ENCODE results near the gene TMEM167A.
A peak's percentile ranks its signal among the peaks of the same experiment; 100 is the strongest.
"Not testable (repeated sequence)": the region's sequence is repeated elsewhere in the genome, so short reads cannot be mapped to it uniquely, and the experiment has no call there.

Gene TMEM167A

GRCh38 chr5:83072966-83073365 lies 4.2 kb downstream of the TMEM167A start:
- Histone ChIP-seq H3K27ac (no peak overlapping the region), H3K4me3 (ENCODE audit: low read depth, low read length) (no peak overlapping the region), H3K27me3 (replicated peaks) (no peaks in the 10 kb centered on the region), H3K36me3 (replicated peaks) (peaks cover 2% of the 10 kb centered on the region)
- in situ Hi-C loops (cut with HindIII; ENCODE audit: low pct_ligation_motif_present, low sequenced_read_pairs): no loop called here
- no peak for DNase-seq
- TF ChIP-seq CTCF (IDR thresholded peaks at IDR 0.05; ENCODE audit: low read depth, low read length, missing control alignments): no peak

GRCh38 chr5:83071286-83072051 lies 5.7 kb downstream of the TMEM167A start:
- Histone ChIP-seq H3K4me3 (ENCODE audit: low read depth, low read length) (no peak overlapping the region), H3K27me3 (replicated peaks) (no peaks in the 10 kb centered on the region), H3K27ac (no peak overlapping the region), H3K36me3 (replicated peaks) (peaks cover 2% of the 10 kb centered on the region)
- no peak for TF ChIP-seq CTCF (IDR thresholded peaks at IDR 0.05; ENCODE audit: low read depth, low read length, missing control alignments)
- DNase-seq: no peak
- in situ Hi-C loops (cut with HindIII; ENCODE audit: low pct_ligation_motif_present, low sequenced_read_pairs): no loop called here

GRCh38 chr5:83069096-83069799 lies 7.9 kb downstream of the TMEM167A start:
- in situ Hi-C loops (cut with HindIII; ENCODE audit: low pct_ligation_motif_present, low sequenced_read_pairs): no loop called here
- peak; percentile 29 for DNase-seq

GRCh38 chr5:83067377-83067776 lies 9.8 kb downstream of the TMEM167A start:
- in situ Hi-C loops (cut with HindIII; ENCODE audit: low pct_ligation_motif_present, low sequenced_read_pairs): not testable (repeated sequence)

More at GRCh38 chr5:83069096-83069799, 7.9 kb downstream of the TMEM167A start:
- Histone ChIP-seq H3K4me3 (ENCODE audit: low read depth, low read length) (no peak overlapping the region), H3K36me3 (replicated peaks) (peaks cover 2% of the 10 kb centered on the region), H3K27ac (no peak overlapping the region), H3K27me3 (replicated peaks) (no peaks in the 10 kb centered on the region)
- TF ChIP-seq CTCF (IDR thresholded peaks at IDR 0.05; ENCODE audit: low read depth, low read length, missing control alignments): no peak

GRCh38 chr5:83066548-83067110 lies 10.6 kb downstream of the TMEM167A start:
- Histone ChIP-seq H3K4me3 (ENCODE audit: low read depth, low read length) (no peak overlapping the region), H3K36me3 (replicated peaks) (peaks cover 6% of the 10 kb centered on the region), H3K27me3 (replicated peaks) (no peaks in the 10 kb centered on the region), H3K27ac (no peak overlapping the region)
- no peak for DNase-seq
- in situ Hi-C loops (cut with HindIII; ENCODE audit: low pct_ligation_motif_present, low sequenced_read_pairs): no loop called here
- TF ChIP-seq CTCF (IDR thresholded peaks at IDR 0.05; ENCODE audit: low read depth, low read length, missing control alignments): no peak

More at GRCh38 chr5:83067377-83067776, 9.8 kb downstream of the TMEM167A start:
- not testable (repeated sequence) for H3K36me3 ChIP-seq (replicated peaks); H3K4me3 ChIP-seq (ENCODE audit: low read depth, low read length); H3K27ac ChIP-seq; H3K27me3 ChIP-seq (replicated peaks); DNase-seq

- DNase-seq: no peak
- no peak for TF ChIP-seq CTCF (IDR thresholded peaks at IDR 0.05; ENCODE audit: low read depth, low read length, missing control alignments)
- Histone ChIP-seq H3K27me3 (replicated peaks) (no peaks in the 10 kb centered on the region), H3K27ac (no peak overlapping the region), H3K36me3 (replicated peaks) (peaks cover 26% of the 10 kb centered on the region), H3K4me3 (ENCODE audit: low read depth, low read length) (no peak overlapping the region)
- in situ Hi-C loops (cut with HindIII; ENCODE audit: low pct_ligation_motif_present, low sequenced_read_pairs): no loop called here
Measured at GRCh38 chr5:83059341-83059740, 17.9 kb downstream of the TMEM167A start.
